ENCODE results near the gene C1orf50.
"Not testable (repeated sequence)": the region's sequence is repeated elsewhere in the genome, so short reads cannot be mapped to it uniquely, and the experiment has no call there.

The C1orf50 gene

GRCh38 chr1:42720868-42721267 lies 46.2 kb upstream of the C1orf50 start (continued):
- TF ChIP-seq ZNF423 (tag by site-specific recombination; IDR thresholded peaks at IDR 0.05) (no peak), ZSCAN16 (tag by site-specific recombination; IDR thresholded peaks at IDR 0.05) (no peak)

GRCh38 chr1:42721926-42722325 lies 45.1 kb upstream of the C1orf50 start:
- ChIA-PET CTCF (no interaction called here), POLR2A (no interaction called here)
- H3K4me3 ChIP-seq (ENCODE audit: low read depth, low read length) = no peak overlapping the region
- H3K27ac ChIP-seq (ENCODE audit: extremely low read depth, low read depth, low read length) = no peak overlapping the region
- TF ChIP-seq SP3 (tag by site-specific recombination; IDR thresholded peaks at IDR 0.05) (no peak), ZBTB10 (tag by site-specific recombination; IDR thresholded peaks at IDR 0.05) (no peak), KLF9 (tag by site-specific recombination; IDR thresholded peaks at IDR 0.05; ENCODE audit: low read depth) (no peak), YY1 (tag by site-specific recombination; IDR thresholded peaks at IDR 0.05) (no peak), PRDM10 (tag by site-specific recombination; IDR thresholded peaks at IDR 0.05) (no peak), PRDM6 (tag by site-specific recombination; IDR thresholded peaks at IDR 0.05) (peak; percentile 32; the same call in 1 of the 2 replicates), SETDB1 (IDR thresholded peaks at IDR 0.05; ENCODE audit: insufficient read length, low read length) (peak; percentile 54), ZNF362 (tag by site-specific recombination; IDR thresholded peaks at IDR 0.05) (0 out of 2 replicates have a peak, but pooled peaks have one; percentile 59), ZNF132 (tag by site-specific recombination; IDR thresholded peaks at IDR 0.05; ENCODE audit: borderline replicate concordance) (no peak), ZNF76 (tag by site-specific recombination; IDR thresholded peaks at IDR 0.05; ENCODE audit: borderline replicate concordance, low read depth) (no peak)
- no peaks in the 10 kb centered on the region for H3K9me3 ChIP-seq (ENCODE audit: control insufficient read depth, insufficient read depth, low read depth, low read length)
- H3K4me1 ChIP-seq (ENCODE audit: control insufficient read depth, insufficient read depth, low read length) = no peaks in the 10 kb centered on the region
- H3K36me3 ChIP-seq (ENCODE audit: control insufficient read depth in 2 of 2, insufficient read depth in 1 of 2, low read length in 2 of 2) = peaks cover 0 to 18% of the 10 kb centered on the region in 2 experiments; a peak in 1 of 3 replicates

- H3K4me1 ChIP-seq (ENCODE audit: control insufficient read depth, insufficient read depth, low read length); H3K9me3 ChIP-seq (ENCODE audit: control insufficient read depth, insufficient read depth, low read depth, low read length); H3K27ac ChIP-seq (ENCODE audit: extremely low read depth, low read depth, low read length); H3K4me3 ChIP-seq (ENCODE audit: low read depth, low read length); CTCF ChIA-PET: not testable (repeated sequence)
- TF ChIP-seq ZNF558 (tag by site-specific recombination; IDR thresholded peaks at IDR 0.05) = peak; percentile 98
- peaks cover 0 to 13% of the 10 kb centered on the region in 2 experiments; a peak in 1 of 3 replicates for H3K36me3 ChIP-seq (ENCODE audit: control insufficient read depth in 2 of 2, insufficient read depth in 1 of 2, low read length in 2 of 2)
- POLR2A ChIA-PET = interaction anchor here (0.7 to 1.6 kb wide), 3 partner anchors 39 to 1270 kb away, joined by 3 to 7 read pairs (median 4); partner anchors contain the start of genes C1orf50 and P3H1
Observed at GRCh38 chr1:42722403-42722802, 44.6 kb upstream of the C1orf50 start.
